Keratinocyte (primary cell): Measurements from ENCODE around the gene GRM1. TPM values are rescaled to one million over a fixed set of nuclear protein-coding genes. Genes with fewer than 3 reads are reported as not detected.

Experiments
- DNase-seq: peaks from one replicate; pipeline ENCODE4 v3.0.0-alpha.2; 2011; ENCODE audit warnings: low read depth, missing footprints, low spot score
- FAIRE-seq: peaks from 2 replicates; lab custom pipeline; 2011; peaks lifted over from hg19 to GRCh38; lab: Jason Lieb, UNC
- H2AFZ ChIP-seq: 2 replicates; pipeline ENCODE4 v1.6.0; 2012; ENCODE audit warnings: low read length, control low read depth, inconsistent platforms; ENCODE audit not compliant: control insufficient read depth
- H3K27ac ChIP-seq: 2 replicates; pipeline ENCODE4 v1.5.1; 2011; ENCODE audit warnings: low read length; ENCODE audit not compliant: control insufficient read depth, insufficient read depth
- H3K27me3 ChIP-seq: 3 replicates; pipeline ENCODE4 v1.6.0; 2011; ENCODE audit warnings: low read length; ENCODE audit not compliant: control insufficient read depth, insufficient read depth; ENCODE audit errors: extremely low read depth
- H3K36me3 ChIP-seq, 2 experiments: 2 replicates in 1 of 2; 3 replicates in 1 of 2; pipeline ENCODE4 v1.5.1; 2011; ENCODE audit warnings: low read length in 2 of 2, mild to moderate bottlenecking in 1 of 2; ENCODE audit not compliant: control insufficient read depth in 2 of 2, insufficient read depth in 2 of 2; ENCODE audit errors: extremely low read depth in 1 of 2
- H3K4me1 ChIP-seq: 3 replicates; pipeline ENCODE4 v1.5.1; 2011; ENCODE audit warnings: low read length; ENCODE audit not compliant: control insufficient read depth, insufficient read depth; ENCODE audit errors: extremely low read depth
- H3K4me2 ChIP-seq: 3 replicates; pipeline ENCODE4 v1.6.0; 2011; ENCODE audit warnings: low read depth, low read length; ENCODE audit not compliant: control insufficient read depth, insufficient read depth; ENCODE audit errors: extremely low read depth
- H3K4me3 ChIP-seq, 3 experiments: fragments of 200-600 bp in 1 of 3; sonication (generic) in 1 of 3; 2 replicates in 2 of 3; 3 replicates in 1 of 3; pipeline ENCODE4 v1.5.1; 2011 to 2016; ENCODE audit warnings: low read length in 3 of 3, mild to moderate bottlenecking in 3 of 3, control low read depth in 2 of 3, inconsistent platforms in 1 of 3, low read depth in 1 of 3, mixed read lengths in 1 of 3, mixed run types in 1 of 3, moderate library complexity in 1 of 3; ENCODE audit not compliant: control insufficient read depth in 2 of 3, insufficient read depth in 2 of 3; ENCODE audit errors: extremely low read depth in 1 of 3
- H3K79me2 ChIP-seq: 2 replicates; pipeline ENCODE4 v1.6.0; 2012; ENCODE audit warnings: low read length; ENCODE audit not compliant: control insufficient read depth, insufficient read depth
- H3K9ac ChIP-seq: 3 replicates; pipeline ENCODE4 v1.6.0; 2011; ENCODE audit warnings: low read length; ENCODE audit not compliant: control insufficient read depth, insufficient read depth; ENCODE audit errors: extremely low read depth
- H3K9me1 ChIP-seq: 3 replicates; pipeline ENCODE4 v1.6.0; 2011; ENCODE audit warnings: low read length; ENCODE audit not compliant: control insufficient read depth, insufficient read depth; ENCODE audit errors: extremely low read depth
- H3K9me3 ChIP-seq: 2 replicates; pipeline ENCODE4 v1.5.1; 2012; ENCODE audit warnings: low read depth, low read length; ENCODE audit not compliant: control insufficient read depth
- H4K20me1 ChIP-seq: 3 replicates; pipeline ENCODE4 v1.6.0; 2011; ENCODE audit warnings: low read length; ENCODE audit not compliant: control insufficient read depth, insufficient read depth; ENCODE audit errors: extremely low read depth
- CTCF ChIP-seq, 3 experiments: IDR thresholded peaks in 1 of 3; conservative IDR thresholded peaks in 1 of 3; optimal IDR thresholded peaks in 1 of 3; 2 replicates in 2 of 3; 3 replicates in 1 of 3; pipeline versions ENCODE3 to v1.5.1; 2011; ENCODE audit warnings: low read length in 3 of 3, mild to moderate bottlenecking in 3 of 3, moderate library complexity in 2 of 3, control low read depth in 1 of 3, inconsistent platforms in 1 of 3; ENCODE audit not compliant: insufficient read depth in 2 of 3; ENCODE audit errors: extremely low read depth in 1 of 3
- EZH2 ChIP-seq: IDR thresholded peaks from one replicate; pipeline ENCODE4 v1.6.1; 2012; ENCODE audit warnings: inconsistent platforms, mild to moderate bottlenecking, low read length, moderate library complexity
- dilution Hi-C: fragments of 300-500 bp; cut with MboI; formaldehyde crosslinking; loops from one replicate; pipeline ENCODE4 v1.7.0; 2020; ENCODE audit warnings: low sequenced_read_pairs; ENCODE audit not compliant: extremely low pct_ligation_motif_present
- polyA plus RNA-seq, 5 experiments: library from polyadenylated mRNA; depleted of rRNA in 3 of 5; stranded (reverse) in 3 of 5; stranded (forward) in 1 of 5; unstranded in 1 of 5; fragments of >200 nt; gene quantifications; 1 replicate in 1 of 5; 2 replicates in 3 of 5; 3 replicates in 1 of 5; pipeline versions ENCODE4 v1.2.1 to v1.2.3, GENCODE V29; 2011 to 2012; ENCODE audit warnings: missing spikeins in 2 of 5, low read depth in 1 of 5, low replicate concordance in 1 of 5

Gene GRM1
- polyA plus RNA-seq, 1 donor (not counting 4 experiments of a cell fraction or from before 2014, with no cell fraction given) = not detected

- H2AFZ ChIP-seq = no peak overlapping the region
- no peak for FAIRE-seq
- dilution Hi-C loops = no loop called here
These were observed 307.3 kb downstream of the GRM1 start for GRCh38 chr6:146336191-146336590.

GRCh38 chr6:146337376-146337775 lies 308.5 kb downstream of the GRM1 start:
- no peaks in the 10 kb centered on the region for H3K9me3 ChIP-seq
- FAIRE-seq = no peak
- DNase-seq = no peak
- H3K27ac ChIP-seq = no peak overlapping the region
- TF ChIP-seq EZH2 (no peak), CTCF (optimal IDR thresholded peaks at IDR 0.05 in 1 of 3, IDR thresholded peaks at IDR 0.05 in 1 of 3, conservative IDR thresholded peaks at IDR 0.05 in 1 of 3; ENCODE audit: extremely low read depth in 1 of 3, insufficient read depth in 2 of 3, low read length in 3 of 3) (no peak)
- no peak overlapping the region for H3K9ac ChIP-seq
- H2AFZ ChIP-seq = no peak overlapping the region
- dilution Hi-C loops = no loop called here
- H3K4me1 ChIP-seq = no peaks in the 10 kb centered on the region
- H3K9me1 ChIP-seq = no peaks in the 10 kb centered on the region
- no peaks in the 10 kb centered on the region for H3K27me3 ChIP-seq
- H3K4me3 ChIP-seq = no peak overlapping the region
- no peaks in the 10 kb centered on the region for H3K36me3 ChIP-seq
- H3K79me2 ChIP-seq = no peaks in the 10 kb centered on the region
- H4K20me1 ChIP-seq = no peaks in the 10 kb centered on the region
- no peak overlapping the region for H3K4me2 ChIP-seq

More at GRCh38 chr6:146336191-146336590, 307.3 kb downstream of the GRM1 start:
- Histone ChIP-seq H3K27ac (no peak overlapping the region), H3K9me1 (no peaks in the 10 kb centered on the region), H4K20me1 (no peaks in the 10 kb centered on the region), H3K4me1 (no peaks in the 10 kb centered on the region), H3K4me3 (no peak overlapping the region), H3K36me3 (no peaks in the 10 kb centered on the region), H3K79me2 (no peaks in the 10 kb centered on the region), H3K9me3 (no peaks in the 10 kb centered on the region), H3K27me3 (no peaks in the 10 kb centered on the region), H3K4me2 (no peak overlapping the region), H3K9ac (no peak overlapping the region)
- no peak for DNase-seq
- TF ChIP-seq EZH2 = no peak
- TF ChIP-seq CTCF (optimal IDR thresholded peaks at IDR 0.05 in 1 of 3, IDR thresholded peaks at IDR 0.05 in 1 of 3, conservative IDR thresholded peaks at IDR 0.05 in 1 of 3; ENCODE audit: extremely low read depth in 1 of 3, insufficient read depth in 2 of 3, low read length in 3 of 3) = no peak
